Lower leg skin (tissue), 3 donors: ENCODE results near the gene RTL1.

Source experiments
- CTCF ChIP-seq, 3 donors: fragments of 450-650 bp; IDR thresholded peaks; one replicate each; pipeline ENCODE4 v1.5.1; 2016; ENCODE audit warnings: antibody characterized with exemption in 3 of 3, mild to moderate bottlenecking in 3 of 3, moderate library complexity in 2 of 3
- POLR2A ChIP-seq, 2 donors: fragments of 450-650 bp; IDR thresholded peaks; one replicate each; pipeline ENCODE4 v1.6.1; 2016 to 2017; ENCODE audit warnings: antibody characterized with exemption in 2 of 2, mild to moderate bottlenecking in 1 of 2, moderate library complexity in 1 of 2

DNA sequence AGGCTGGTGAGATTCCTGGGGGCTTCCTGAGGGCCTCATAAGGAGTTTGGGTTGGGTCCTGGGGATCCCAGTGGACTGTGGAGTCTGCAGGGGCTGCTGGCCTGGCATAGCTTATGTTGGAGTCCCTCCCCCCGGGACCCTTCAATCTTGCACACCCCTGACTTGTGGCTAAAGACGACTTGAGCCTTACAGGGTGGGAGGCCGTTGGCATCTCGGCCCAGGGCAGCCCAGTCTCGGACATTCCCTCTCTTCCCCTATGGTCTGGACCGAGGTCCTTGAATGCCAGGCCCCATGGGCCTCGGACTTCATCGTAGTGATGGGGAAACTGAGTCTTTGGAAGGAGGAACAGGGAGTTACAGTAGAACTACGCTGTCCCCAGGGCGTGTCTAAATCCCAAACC, 12.5 kb downstream of the RTL1 start:
- TF ChIP-seq CTCF (IDR thresholded peaks at IDR 0.05) (no peak), POLR2A (IDR thresholded peaks at IDR 0.05) (no peak)
